ENCODE results near the gene PABPC1L. TPM values are rescaled to one million over a fixed set of nuclear protein-coding genes. Genes with fewer than 3 reads are reported as not detected.
"Not testable (repeated sequence)": the region's sequence is repeated elsewhere in the genome, so short reads cannot be mapped to it uniquely, and the experiment has no call there.

PABPC1L gene
- total RNA-seq, 1 donor from 2014 or later: 46.4 TPM

- H3K36me3 ChIP-seq: no peaks in the 10 kb centered on the region
- no peak for DNase-seq
- intact Hi-C loops (cut with DNase I): loop anchor here (5.0 to 10.0 kb wide), 2 partner anchors 122 to 185 kb away; partner anchors contain the start of gene KCNK15
- H3K27me3 ChIP-seq: no peaks in the 10 kb centered on the region
- H3K4me3 ChIP-seq: no peak overlapping the region
- TF ChIP-seq, protein P1, sequence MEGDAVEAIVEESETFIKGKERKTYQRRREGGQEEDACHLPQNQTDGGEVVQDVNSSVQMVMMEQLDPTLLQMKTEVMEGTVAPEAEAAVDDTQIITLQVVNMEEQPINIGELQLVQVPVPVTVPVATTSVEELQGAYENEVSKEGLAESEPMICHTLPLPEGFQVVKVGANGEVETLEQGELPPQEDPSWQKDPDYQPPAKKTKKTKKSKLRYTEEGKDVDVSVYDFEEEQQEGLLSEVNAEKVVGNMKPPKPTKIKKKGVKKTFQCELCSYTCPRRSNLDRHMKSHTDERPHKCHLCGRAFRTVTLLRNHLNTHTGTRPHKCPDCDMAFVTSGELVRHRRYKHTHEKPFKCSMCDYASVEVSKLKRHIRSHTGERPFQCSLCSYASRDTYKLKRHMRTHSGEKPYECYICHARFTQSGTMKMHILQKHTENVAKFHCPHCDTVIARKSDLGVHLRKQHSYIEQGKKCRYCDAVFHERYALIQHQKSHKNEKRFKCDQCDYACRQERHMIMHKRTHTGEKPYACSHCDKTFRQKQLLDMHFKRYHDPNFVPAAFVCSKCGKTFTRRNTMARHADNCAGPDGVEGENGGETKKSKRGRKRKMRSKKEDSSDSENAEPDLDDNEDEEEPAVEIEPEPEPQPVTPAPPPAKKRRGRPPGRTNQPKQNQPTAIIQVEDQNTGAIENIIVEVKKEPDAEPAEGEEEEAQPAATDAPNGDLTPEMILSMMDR (IDR thresholded peaks at IDR 0.05): no peak
- ATAC-seq: no peak
- no peaks in the 10 kb centered on the region for H3K4me1 ChIP-seq
- H3K9me3 ChIP-seq: no peaks in the 10 kb centered on the region
- H3K27ac ChIP-seq: no peak overlapping the region
Measured at GRCh38 chr20:44869471-44869870, 40.4 kb upstream of the PABPC1L start.

DNA sequence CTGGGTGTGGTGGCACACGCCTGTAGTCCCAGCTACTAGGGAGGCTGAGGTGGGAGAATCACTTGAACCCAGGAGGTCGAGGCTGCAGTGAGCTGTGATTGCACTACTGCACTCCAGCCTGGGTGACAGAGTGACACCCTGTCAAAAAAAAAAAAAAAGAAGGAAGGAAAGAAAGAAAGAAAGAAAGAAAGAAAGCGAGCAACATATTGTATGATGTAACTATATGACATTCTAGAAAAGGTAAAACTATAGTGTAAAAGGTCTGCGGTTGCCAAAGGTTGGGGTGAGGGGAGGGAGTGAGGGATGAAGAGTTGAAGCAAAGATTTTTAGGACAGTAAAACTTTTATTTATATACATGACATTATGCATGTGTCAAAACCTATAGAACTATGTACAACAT is 27.5 kb upstream of the PABPC1L start:
- H3K9me3 ChIP-seq; H3K27ac ChIP-seq; intact Hi-C loops (cut with DNase I); ATAC-seq; H3K4me3 ChIP-seq; DNase-seq; H3K27me3 ChIP-seq; H3K36me3 ChIP-seq: not testable (repeated sequence)
- H3K4me1 ChIP-seq: peaks cover 13% of the 10 kb centered on the region

DNA sequence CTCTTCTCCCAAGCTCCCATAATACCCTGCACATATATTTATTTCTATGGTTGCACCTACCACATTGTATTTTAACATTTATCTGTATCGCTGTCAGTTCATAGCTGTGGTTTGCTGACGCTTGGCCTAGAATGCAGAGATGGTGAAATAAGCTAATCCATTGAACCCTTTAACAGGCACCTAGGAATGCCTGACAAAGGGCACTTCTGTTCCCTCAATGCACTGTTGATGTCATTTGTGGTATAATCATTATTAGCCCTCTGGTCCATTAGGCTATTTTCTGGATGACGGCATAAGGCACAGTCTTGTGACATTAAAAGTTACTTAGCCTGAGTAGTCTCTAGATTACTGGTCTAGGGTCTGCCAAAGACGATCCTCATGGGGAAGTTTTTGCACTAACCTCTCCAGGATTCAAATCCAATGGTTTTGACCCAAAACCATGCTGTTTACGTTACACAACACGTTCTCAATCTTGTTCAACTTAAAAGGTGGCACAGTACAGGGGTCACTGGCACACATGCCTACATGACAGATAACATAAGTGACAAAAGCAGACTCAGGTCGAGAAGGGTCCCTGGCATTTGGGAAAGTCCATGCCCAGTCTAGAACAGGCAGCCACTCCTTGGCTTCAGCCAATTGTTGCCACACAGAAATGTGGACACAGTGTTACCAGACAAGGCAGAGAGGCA is 26.5 kb upstream of the PABPC1L start:
- ATAC-seq: no peak
- TF ChIP-seq, protein P1 (IDR thresholded peaks at IDR 0.05): no peak
- Histone ChIP-seq H3K4me1 (peaks cover 23% of the 10 kb centered on the region), H3K4me3 (no peak overlapping the region), H3K27ac (no peak overlapping the region), H3K36me3 (no peaks in the 10 kb centered on the region), H3K27me3 (no peaks in the 10 kb centered on the region), H3K9me3 (no peaks in the 10 kb centered on the region)
- intact Hi-C loops (cut with DNase I): no loop called here
- no peak for DNase-seq

DNA sequence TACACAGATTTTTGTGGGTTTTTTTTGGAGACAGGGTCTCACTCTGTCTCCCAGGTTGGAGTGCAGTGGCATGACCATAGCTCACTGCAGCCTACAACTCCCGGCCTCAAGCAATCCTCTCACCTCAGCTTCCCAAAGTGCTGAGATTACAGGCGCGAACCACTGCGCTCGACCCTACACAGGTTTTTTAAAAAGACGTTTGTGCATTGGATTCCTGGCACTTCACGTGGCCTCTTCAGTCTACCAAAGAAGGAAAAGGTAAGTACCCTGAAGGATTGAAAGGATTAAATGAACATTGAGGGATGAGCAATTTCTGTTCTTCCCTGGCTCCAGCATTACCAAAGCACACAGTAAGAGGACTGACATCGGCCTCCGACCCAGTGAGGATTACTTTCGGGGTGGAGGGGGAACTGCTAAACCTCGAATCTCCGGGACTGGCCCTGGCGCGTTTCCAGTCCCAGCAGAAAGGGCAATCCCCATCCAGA is 24.9 kb upstream of the PABPC1L start:
- ATAC-seq: no peak
- no peaks in the 10 kb centered on the region for H3K27me3 ChIP-seq
- peak overlapping the region; percentile 89 for H3K4me3 ChIP-seq
- peak overlapping the region; percentile 98 for H3K27ac ChIP-seq
- H3K4me1 ChIP-seq: peaks cover 38% of the 10 kb centered on the region
- no peaks in the 10 kb centered on the region for H3K36me3 ChIP-seq
- TF ChIP-seq, protein P1 (IDR thresholded peaks at IDR 0.05): no peak
- no peak for DNase-seq
- intact Hi-C loops (cut with DNase I): no loop called here
- H3K9me3 ChIP-seq: no peaks in the 10 kb centered on the region

- peak within 1 kb of the TSS; percentile 98 for H3K27ac ChIP-seq
- peak within 1 kb of the TSS; percentile 89 for H3K4me3 ChIP-seq
- DNase-seq (peak; percentile 100), ATAC-seq (peak; percentile 99)
- no peaks in the 10 kb centered on the region for H3K9me3 ChIP-seq
- H3K36me3 ChIP-seq: no peaks in the 10 kb centered on the region
- TF ChIP-seq, protein P1 (IDR thresholded peaks at IDR 0.05): peak; percentile 25
- H3K4me1 ChIP-seq: peaks cover 45% of the 10 kb centered on the region
- no peaks in the 10 kb centered on the region for H3K27me3 ChIP-seq
- intact Hi-C loops (cut with DNase I): no loop called here
Measured at GRCh38 chr20:44885392-44886265, 24.2 kb upstream of the PABPC1L start, which contains the start of gene YWHAB. TSS of gene YWHAB (plus strand) at chr20:44885705. CDS start at chr20:44901534, 15,829 bp downstream.

GRCh38 chr20:44886266-44886651 is 23.6 kb upstream of the PABPC1L start:
- no peak for DNase-seq

More at GRCh38 chr20:44886266-44886651, 23.6 kb upstream of the PABPC1L start:
- peak overlapping the region; percentile 89 for H3K4me3 ChIP-seq
- TF ChIP-seq, protein P1 (IDR thresholded peaks at IDR 0.05): no peak
- peaks cover 51% of the 10 kb centered on the region for H3K4me1 ChIP-seq
- no peaks in the 10 kb centered on the region for H3K9me3 ChIP-seq
- intact Hi-C loops (cut with DNase I): no loop called here
- ATAC-seq: no peak
- peak overlapping the region; percentile 98 for H3K27ac ChIP-seq
- H3K36me3 ChIP-seq: no peaks in the 10 kb centered on the region
- H3K27me3 ChIP-seq: no peaks in the 10 kb centered on the region
